Gastroesophageal sphincter (tissue), 3 donors: Measurements from ENCODE around the gene FES.

Source experiments
- CTCF ChIP-seq, 4 experiments: fragments of 200-600 bp in 2 of 4; fragments of 450-650 bp in 2 of 4; sonication (generic) in 1 of 4; IDR thresholded peaks; one replicate each; pipeline ENCODE4 v1.5.1; 2017 to 2019; ENCODE audit warnings: antibody characterized with exemption in 4 of 4, mild to moderate bottlenecking in 2 of 4, moderate library complexity in 2 of 4
- EP300 ChIP-seq: sonication (generic); formaldehyde crosslinking; IDR thresholded peaks from one replicate; pipeline ENCODE4 v1.6.1; 2017; ENCODE audit warnings: antibody characterized with exemption, mild to moderate bottlenecking

- TF ChIP-seq CTCF (IDR thresholded peaks at IDR 0.05) (no peak), EP300 (no peak)
Measured at GRCh38 chr15:90875549-90875981, 8.7 kb upstream of the FES start.
